Hepatocyte (in vitro differentiated cells): ENCODE data around the gene SND1.

Experiments used
- CTCF ChIP-seq: fragments of 200-600 bp; sonication (generic); IDR thresholded peaks from 2 replicates; pipeline ENCODE4 v1.5.1; 2016; ENCODE audit warnings: antibody characterized with exemption, mild to moderate bottlenecking; ENCODE audit not compliant: poor library complexity
- EZH2 ChIP-seq: fragments of 200-600 bp; sonication (generic); IDR thresholded peaks from 2 replicates; pipeline ENCODE4 v1.6.1; 2016; ENCODE audit warnings: antibody characterized with exemption, mild to moderate bottlenecking, borderline replicate concordance
- EZH2phosphoT487 ChIP-seq: fragments of 200-600 bp; sonication (generic); IDR thresholded peaks from one replicate; pipeline ENCODE4 v1.6.1; 2018; ENCODE audit warnings: antibody characterized with exemption, mild to moderate bottlenecking, low read depth, moderate library complexity; ENCODE audit not compliant: unreplicated experiment, severe bottlenecking

- TF ChIP-seq CTCF (no peak), EZH2phosphoT487 (no peak), EZH2 (no peak)
Measured at GRCh38 chr7:128116740-128117139, 464.7 kb downstream of the SND1 start.
